Measurements from ENCODE around the gene R3HDM1.
"Not testable (repeated sequence)": the region's sequence is repeated elsewhere in the genome, so short reads cannot be mapped to it uniquely, and the experiment has no call there.

Gene R3HDM1

GRCh38 chr2:135531231-135532197 lies at the start of gene R3HDM1:
Gene R3HDM1, plus strand, starts transcription at chr2:135531484. Its CDS starts 73,362 bp downstream, at chr2:135604846.
- DNase-seq: peak; percentile 37

GRCh38 chr2:135485441-135485840 lies 45.8 kb upstream of the R3HDM1 start:
- no peak for DNase-seq

GRCh38 chr2:135490376-135490775 lies 40.9 kb upstream of the R3HDM1 start:
- no peak for DNase-seq

- no peak for DNase-seq
Measured at GRCh38 chr2:135494503-135494902, 36.8 kb upstream of the R3HDM1 start.

- no peak for DNase-seq
Measured at GRCh38 chr2:135494917-135495316, 36.4 kb upstream of the R3HDM1 start.

GRCh38 chr2:135498588-135498987 lies 32.7 kb upstream of the R3HDM1 start:
- DNase-seq: not testable (repeated sequence)

- no peak for DNase-seq
Measured at GRCh38 chr2:135504811-135505210, 26.5 kb upstream of the R3HDM1 start.

GRCh38 chr2:135510577-135510976 lies 20.7 kb upstream of the R3HDM1 start:
- no peak for DNase-seq

GRCh38 chr2:135512099-135512498 lies 19.2 kb upstream of the R3HDM1 start:
- DNase-seq: no peak

GRCh38 chr2:135525786-135526185 lies 5.5 kb upstream of the R3HDM1 start:
- no peak for DNase-seq

GRCh38 chr2:135528006-135528405 lies 3.3 kb upstream of the R3HDM1 start:
- DNase-seq: no peak

GRCh38 chr2:135530313-135531230 lies 712 bp upstream of the R3HDM1 start, which contains the start of gene ZRANB3:
Gene ZRANB3, minus strand, starts transcription at chr2:135531218.
- DNase-seq: peak; percentile 35

GRCh38 chr2:135532581-135532980 lies 1.3 kb downstream of the R3HDM1 start:
- DNase-seq: no peak

GRCh38 chr2:135533545-135533944 lies 2.3 kb downstream of the R3HDM1 start:
- DNase-seq: not testable (repeated sequence)

- DNase-seq: no peak
Measured at GRCh38 chr2:135546436-135546835, 15.2 kb downstream of the R3HDM1 start.

- no peak for DNase-seq
Measured at GRCh38 chr2:135547311-135547710, 16.0 kb downstream of the R3HDM1 start.

- DNase-seq: no peak
Measured at GRCh38 chr2:135551356-135551755, 20.1 kb downstream of the R3HDM1 start.

- no peak for DNase-seq
Measured at GRCh38 chr2:135552887-135553286, 21.6 kb downstream of the R3HDM1 start.

- DNase-seq: no peak
Measured at GRCh38 chr2:135555311-135555710, 24.0 kb downstream of the R3HDM1 start.

- DNase-seq: no peak
Measured at GRCh38 chr2:135557530-135557929, 26.2 kb downstream of the R3HDM1 start.

GRCh38 chr2:135561925-135562324 lies 30.6 kb downstream of the R3HDM1 start:
- DNase-seq: no peak

- DNase-seq: no peak
Measured at GRCh38 chr2:135563793-135564192, 32.5 kb downstream of the R3HDM1 start.

GRCh38 chr2:135570884-135571283 lies 39.6 kb downstream of the R3HDM1 start:
- no peak for DNase-seq

Data from cortex of kidney (tissue), 1 donor.